ENCODE measurements around the gene FLYWCH2. TPM values are rescaled to one million over a fixed set of nuclear protein-coding genes. Genes with fewer than 3 reads are reported as not detected.
"Not testable (repeated sequence)": the region's sequence is repeated elsewhere in the genome, so short reads cannot be mapped to it uniquely, and the experiment has no call there.

The FLYWCH2 gene
- total RNA-seq, 1 donor from 2014 or later, result 32.1 TPM

DNA sequence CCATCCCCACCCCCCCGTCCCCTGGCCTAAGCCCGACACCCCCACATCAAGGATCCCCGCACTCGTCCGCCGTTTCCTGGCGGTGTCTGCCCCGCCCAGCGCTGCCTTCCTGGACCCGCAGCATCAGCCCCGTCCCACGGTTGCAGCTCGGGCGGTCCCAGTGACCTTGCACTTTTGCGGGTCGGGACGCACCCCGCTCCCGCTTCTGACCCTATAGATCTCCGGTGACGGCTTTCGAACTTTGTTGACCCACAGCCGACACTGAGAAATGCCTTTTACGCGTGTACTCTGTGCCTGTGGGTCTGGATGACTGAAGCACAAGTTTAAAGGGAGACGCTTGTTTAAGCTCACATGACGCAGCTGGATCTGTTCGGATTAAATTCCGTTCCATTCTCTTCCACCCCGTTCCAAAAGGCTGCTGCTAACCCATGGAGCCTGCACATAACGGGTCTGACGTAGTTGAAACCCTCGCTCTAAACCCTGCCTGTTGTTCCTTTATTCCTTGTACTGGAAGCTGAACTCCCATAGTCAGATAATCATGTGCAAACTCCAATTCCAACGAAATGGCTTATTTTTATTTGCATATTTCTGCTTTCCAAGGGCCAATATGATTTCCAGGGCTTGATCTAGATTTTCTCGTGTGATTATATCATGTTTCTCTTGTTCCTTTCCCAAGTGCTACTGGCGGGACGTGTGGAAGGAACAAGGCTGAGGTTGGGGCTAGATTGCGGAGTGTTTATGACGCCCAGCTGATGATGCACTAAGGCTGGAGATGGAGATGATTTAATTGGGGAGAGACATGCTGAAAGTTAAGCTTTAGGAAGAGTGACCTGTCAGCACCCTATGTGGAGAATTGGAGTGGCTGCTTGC lies 29.6 kb downstream of the FLYWCH2 start:
- peak; percentile 61 to 68 for DNase-seq (ENCODE audit: low read depth in 2 of 2)

- DNase-seq (ENCODE audit: low read depth in 2 of 2), result no peak
Observed at GRCh38 chr16:2913603-2914002, 30.6 kb downstream of the FLYWCH2 start.

DNA sequence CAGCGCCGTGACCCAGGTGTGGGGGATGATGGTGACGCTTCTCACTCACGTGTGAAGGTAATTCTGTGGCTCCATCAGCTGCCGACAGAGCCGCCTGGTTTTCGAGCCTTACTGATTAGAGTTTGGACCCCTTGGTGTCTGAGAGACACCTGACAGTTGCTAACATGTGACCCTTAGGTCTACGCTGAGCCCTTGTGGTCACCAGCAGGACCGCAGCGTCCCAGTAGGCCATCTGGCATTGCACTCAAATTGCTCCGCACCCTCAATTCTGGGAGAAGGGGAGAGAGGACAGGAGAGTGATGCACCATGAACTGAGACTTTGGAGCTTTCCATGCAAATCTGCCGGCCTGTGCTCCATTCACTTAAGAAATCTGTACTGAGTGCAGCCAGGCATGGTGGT lies 31.2 kb downstream of the FLYWCH2 start:
- DNase-seq (ENCODE audit: low read depth in 2 of 2), result no peak

- DNase-seq (ENCODE audit: low read depth in 2 of 2), result no peak
Observed at GRCh38 chr16:2915196-2915929, 32.3 kb downstream of the FLYWCH2 start.

DNA sequence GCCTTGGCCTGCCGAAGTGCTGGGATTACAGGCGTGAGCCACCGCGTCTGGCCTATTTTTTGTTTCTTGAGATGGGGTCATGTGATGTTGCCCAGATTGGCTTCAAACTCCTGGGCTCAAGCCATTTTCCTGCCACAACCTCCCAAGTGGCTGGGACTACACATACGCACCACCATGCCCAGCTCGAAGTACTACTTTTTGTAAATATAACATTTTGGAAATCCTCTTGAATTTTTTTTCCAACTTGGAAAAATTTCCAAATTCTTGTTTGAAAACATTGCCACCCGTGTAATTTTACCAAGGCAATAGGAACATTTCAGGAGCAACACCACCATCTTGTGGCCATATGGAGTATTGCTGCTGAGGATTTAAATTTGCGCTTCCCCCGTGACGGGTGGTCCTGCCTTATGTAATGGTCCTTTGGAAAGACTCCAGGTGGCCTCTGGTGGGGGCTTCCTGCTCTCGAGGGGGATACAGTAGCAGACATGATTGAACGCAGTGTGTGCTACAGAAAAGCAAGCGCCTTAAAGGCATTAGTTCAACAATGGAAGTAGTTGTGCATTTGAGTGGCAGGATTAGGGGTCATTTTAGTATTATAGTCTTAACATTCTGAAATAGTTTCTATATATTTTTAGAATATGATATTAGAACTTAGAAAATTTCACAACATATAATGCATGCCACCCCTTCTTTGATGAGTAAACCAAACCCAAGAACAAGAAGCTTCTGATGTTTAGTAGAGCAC lies 36.7 kb downstream of the FLYWCH2 start:
- peak; percentile 70 to 85 for DNase-seq (ENCODE audit: low read depth in 2 of 2)

DNA sequence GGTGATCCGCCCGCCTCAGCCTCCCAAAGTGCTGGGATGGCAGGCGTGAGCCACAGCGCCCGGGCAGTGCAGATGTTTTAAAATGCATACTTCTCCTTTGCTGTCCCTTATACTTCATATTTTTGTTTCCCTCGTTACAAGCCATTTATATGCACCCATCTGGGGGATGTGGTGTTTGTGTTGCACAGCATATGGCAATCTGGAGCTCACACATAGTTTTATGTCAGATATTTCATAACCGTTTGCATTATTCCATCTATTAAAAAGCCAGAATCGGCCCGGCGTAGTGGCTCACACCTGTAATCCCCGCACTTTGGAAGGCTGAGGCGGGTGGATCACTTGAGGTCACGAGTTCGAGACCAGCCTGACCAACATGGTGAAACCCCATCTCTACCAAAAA lies 40.5 kb downstream of the FLYWCH2 start:
- DNase-seq (ENCODE audit: low read depth in 2 of 2), result no peak

DNA sequence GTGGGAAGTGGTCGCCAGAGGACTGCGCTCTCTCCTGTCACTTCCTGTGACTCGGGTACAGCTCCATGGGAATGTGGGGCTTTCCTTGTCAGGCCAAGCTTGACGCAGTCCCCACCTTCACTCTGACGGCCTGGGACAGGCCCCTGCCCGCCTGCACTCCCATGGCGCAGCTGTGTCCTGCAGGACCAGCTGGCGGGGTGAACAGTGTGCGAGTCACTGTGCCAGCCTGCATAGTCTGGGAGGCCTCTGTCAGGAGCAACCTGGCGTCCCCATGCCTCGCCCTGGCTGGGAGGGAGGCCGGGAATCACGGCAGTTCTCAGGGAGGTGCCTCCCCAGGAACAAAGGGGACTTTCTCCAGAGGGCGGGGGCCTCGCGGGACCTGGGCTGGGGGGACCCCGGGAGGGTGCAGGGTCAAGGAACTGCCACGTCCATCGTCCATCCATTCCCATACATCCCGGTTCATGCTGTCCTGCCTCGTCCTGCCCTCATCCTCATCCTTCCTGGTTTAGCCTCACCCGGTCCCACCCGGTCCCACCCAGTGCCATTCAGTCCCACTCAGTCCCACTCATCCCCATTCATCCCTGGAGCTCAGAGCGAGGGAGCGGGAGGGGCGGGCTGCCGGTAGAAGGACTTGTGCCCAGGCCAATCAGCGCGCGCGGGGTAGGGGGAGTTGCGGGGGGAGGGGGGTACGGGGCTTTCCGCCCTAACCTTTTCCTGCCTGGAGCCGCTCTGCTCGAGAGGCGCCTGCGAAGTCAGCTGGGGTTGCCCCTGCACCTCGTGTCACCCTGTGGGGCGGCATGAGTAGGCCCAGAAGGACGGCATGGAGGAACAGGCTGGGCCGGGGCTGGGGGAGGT lies 42.1 kb downstream of the FLYWCH2 start:
- DNase-seq (ENCODE audit: low read depth in 2 of 2), result no peak

DNA sequence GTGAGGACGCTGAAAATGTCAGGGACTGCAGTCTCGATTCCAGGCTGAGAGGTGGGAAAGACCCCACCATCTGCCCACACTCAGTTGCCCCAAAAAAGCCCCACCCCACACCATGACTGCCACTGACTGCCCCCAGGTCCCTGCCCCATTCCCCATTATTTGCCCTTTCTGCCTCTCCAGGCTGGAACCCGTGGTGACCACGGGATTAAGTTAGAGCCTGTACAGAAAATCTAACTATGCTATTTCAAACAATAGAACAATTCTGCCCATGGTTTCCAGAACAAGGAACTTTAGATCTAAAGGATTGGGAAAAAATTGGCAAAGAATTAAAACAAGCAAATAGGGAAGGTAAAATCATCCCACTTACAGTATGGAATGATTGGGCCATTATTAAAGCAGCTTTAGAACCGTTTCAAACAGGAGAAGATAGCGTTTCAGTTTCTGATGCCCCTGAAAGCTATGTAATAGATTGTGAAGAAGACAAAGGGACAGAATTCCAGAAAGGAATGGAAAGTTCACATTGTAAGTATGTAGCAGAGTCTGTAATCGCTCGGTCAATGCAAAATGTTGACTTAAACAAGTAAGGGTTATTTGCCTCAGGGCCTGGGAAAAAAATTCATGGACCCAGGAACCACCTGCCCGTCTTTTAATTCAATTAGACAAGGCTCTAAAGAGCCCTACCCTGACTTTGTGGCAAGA lies 43.1 kb downstream of the FLYWCH2 start:
- DNase-seq (ENCODE audit: low read depth in 2 of 2), result no peak

GRCh38 chr16:2926650-2926999 lies 43.6 kb downstream of the FLYWCH2 start:
- no peak for DNase-seq (ENCODE audit: low read depth in 2 of 2)

DNA sequence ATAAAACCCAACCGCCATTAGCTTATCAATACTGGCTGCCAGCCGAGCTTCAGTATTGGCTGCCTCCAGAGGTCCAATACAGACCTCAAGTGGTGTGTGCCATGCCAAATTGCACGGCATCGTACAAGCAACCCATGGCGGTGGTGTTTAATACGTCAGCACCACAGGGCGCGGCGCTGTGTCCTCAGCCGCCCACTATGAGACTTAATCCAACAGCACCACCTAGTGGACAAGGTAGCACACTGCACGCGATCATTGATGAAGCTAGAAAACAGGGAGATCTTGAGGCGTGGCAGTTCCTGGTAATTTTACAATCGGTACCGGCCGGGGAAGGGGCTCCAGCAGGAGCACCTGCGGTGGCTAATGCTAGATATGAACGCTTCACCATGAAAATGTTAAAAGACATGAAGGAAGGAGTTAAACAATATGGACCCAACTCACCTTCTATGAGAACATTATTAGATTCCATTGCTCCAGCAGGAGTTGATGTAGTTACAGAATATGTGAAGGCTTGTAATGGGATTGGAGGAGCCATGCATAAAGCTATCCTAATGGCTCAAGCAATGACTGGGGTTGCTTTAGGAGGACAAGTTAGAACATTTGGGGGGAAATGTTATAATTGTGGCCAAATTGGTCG lies 44.1 kb downstream of the FLYWCH2 start:
- peak; percentile 77 to 86 for DNase-seq (ENCODE audit: low read depth in 2 of 2)

- DNase-seq (ENCODE audit: low read depth in 2 of 2), result not testable (repeated sequence)
Observed at GRCh38 chr16:2928151-2928550, 45.1 kb downstream of the FLYWCH2 start.

- DNase-seq (ENCODE audit: low read depth in 2 of 2), result no peak
Observed at GRCh38 chr16:2928796-2929195, 45.8 kb downstream of the FLYWCH2 start.

DNA sequence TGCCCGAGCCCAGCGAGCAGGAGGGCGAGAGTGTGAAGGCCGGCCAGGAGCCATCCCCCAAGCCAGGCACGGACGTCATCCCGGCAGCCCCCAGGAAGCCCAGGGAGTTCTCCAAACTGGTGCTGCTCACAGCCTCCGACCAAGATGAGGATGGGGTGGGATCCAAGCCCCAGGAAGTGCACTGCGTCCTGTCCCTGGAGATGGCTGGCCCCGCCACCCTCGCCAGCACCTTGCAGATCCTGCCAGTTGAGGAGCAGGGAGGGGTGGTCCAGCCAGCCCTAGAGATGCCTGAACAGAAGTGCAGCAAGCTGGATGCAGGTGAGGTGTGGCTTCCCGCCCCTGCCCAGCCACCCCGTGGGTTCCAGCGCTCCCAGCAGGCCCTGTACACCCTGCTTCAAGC lies 46.7 kb downstream of the FLYWCH2 start:
- DNase-seq (ENCODE audit: low read depth in 2 of 2), result no peak

- DNase-seq (ENCODE audit: low read depth in 2 of 2), result no peak
Observed at GRCh38 chr16:2930236-2930635, 47.2 kb downstream of the FLYWCH2 start.

DNA sequence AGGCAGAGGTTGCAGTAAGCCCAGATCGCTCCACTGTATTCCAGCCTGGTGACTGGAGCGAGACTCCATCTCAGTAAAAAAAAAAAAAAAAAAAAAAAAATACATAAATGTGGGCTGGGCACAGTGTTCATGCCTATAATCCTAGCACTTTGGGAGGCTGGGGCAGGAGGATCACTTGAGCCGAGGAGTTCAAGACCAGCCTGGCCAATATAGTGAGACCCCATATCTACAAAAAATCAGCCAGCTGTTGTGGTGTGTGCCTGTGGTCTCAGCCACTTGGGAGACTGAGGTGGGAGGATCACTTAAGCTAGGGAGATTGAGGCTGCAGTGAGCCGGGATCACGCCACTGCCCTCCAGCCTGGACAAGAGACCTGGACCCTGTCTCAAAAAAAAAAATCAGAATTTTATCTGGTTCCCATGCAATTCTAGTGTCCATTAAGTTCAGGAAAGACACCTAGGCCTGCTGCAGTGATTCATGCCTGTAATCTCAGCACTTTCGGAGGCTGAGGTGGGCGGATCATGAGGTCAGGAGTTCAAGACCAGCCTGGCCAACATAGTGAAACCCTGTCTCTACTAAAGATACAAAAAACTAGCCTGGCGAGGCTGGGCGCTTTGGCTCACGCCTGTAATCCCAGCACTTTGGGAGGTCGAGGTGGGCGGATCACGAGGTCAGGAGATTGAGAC lies 48.4 kb downstream of the FLYWCH2 start:
- not testable (repeated sequence) for DNase-seq (ENCODE audit: low read depth in 2 of 2)

DNA sequence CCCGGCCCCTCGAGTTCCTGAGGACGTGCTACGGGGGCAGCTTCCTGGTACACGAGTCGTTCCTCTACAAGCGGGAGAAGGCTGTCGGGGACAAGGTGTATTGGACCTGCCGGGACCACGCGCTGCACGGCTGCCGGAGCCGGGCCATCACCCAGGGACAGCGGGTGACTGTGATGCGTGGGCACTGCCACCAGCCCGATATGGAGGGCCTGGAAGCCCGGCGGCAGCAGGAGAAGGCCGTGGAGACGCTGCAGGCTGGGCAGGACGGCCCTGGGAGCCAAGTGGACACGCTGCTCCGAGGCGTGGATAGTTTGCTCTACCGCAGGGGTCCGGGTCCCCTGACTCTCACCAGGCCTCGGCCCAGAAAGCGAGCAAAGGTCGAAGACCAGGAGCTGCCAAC lies 50.1 kb downstream of the FLYWCH2 start:
- no peak for DNase-seq (ENCODE audit: low read depth in 2 of 2)

- no peak for DNase-seq (ENCODE audit: low read depth in 2 of 2)
Observed at GRCh38 chr16:2933701-2934100, 50.7 kb downstream of the FLYWCH2 start.

GRCh38 chr16:2934450-2934849 lies 51.4 kb downstream of the FLYWCH2 start:
- no peak for DNase-seq (ENCODE audit: low read depth in 2 of 2)

DNA sequence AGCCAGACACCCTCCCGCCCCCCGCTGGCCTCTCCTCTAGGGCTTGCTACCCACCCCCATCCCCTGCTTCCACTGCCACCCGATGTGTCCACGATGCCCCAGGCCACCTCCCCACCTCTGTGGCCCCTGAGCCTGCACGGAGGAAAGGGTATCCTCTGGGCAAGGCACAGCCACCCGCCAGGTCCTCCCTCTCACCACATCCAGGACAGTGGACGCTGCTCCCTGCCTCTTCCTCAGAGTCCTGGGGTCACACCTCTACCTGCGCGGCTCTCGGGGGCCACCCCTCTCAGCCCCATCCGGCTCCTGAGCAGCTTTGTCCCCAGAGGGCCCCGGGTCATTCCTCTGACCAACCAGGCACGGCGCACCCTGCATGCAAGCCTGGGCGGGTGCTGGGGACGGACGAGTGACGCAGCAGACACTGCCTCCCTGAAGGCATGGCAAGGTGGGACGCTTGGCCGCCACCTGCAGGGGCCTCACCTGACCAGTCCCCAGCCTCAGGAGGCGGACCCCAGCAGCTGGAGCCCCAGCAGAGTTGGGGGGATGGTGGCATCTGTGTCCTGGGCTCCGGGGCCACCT lies 53.5 kb downstream of the FLYWCH2 start:
- no peak for DNase-seq (ENCODE audit: low read depth in 2 of 2)

Data from lung microvascular endothelial cell (primary cell).